OCI-LY3 (cell line): ENCODE measurements around the gene SNX4.

Source experiments
- H2AFZ ChIP-seq: fragments of 200-600, 300-600 bp; shearing (Covaris generic); 2 replicates; pipeline ENCODE4 v1.6.0; 2014; ENCODE audit warnings: antibody characterized with exemption, low read depth, low read length
- H3K27ac ChIP-seq: fragments of 200-600, 300-600 bp; sonication (generic); 2 replicates; pipeline ENCODE4 v1.5.1; 2014; ENCODE audit warnings: mild to moderate bottlenecking, low read length, moderate library complexity, mixed read lengths
- H3K27me3 ChIP-seq: fragments of 200-600, 300-600 bp; sonication (generic); 2 replicates; pipeline ENCODE4 v1.6.1; 2014; ENCODE audit warnings: low read depth, low read length, mixed read lengths
- H3K36me3 ChIP-seq: fragments of 200-600, 300-600 bp; sonication (generic); replicated peaks from 2 replicates; pipeline ENCODE3; 2014; ENCODE audit warnings: low read depth, low read length, mixed read lengths
- H3K4me1 ChIP-seq: fragments of 300-600, 200-600 bp; sonication (generic); 2 replicates; pipeline ENCODE4 v1.6.1; 2014; ENCODE audit warnings: low read length, mixed read lengths
- H3K4me2 ChIP-seq: fragments of 200-600, 300-600 bp; sonication (generic); 2 replicates; pipeline ENCODE4 v1.6.1; 2014; ENCODE audit warnings: low read length, mixed read lengths
- H3K4me3 ChIP-seq: fragments of 300-600, 200-600 bp; sonication (generic); 2 replicates; pipeline ENCODE4 v1.5.1; 2014; ENCODE audit warnings: antibody characterized with exemption, mild to moderate bottlenecking, low read length, moderate library complexity
- H3K79me2 ChIP-seq: fragments of 300-600, 200-600 bp; shearing (Covaris generic); 2 replicates; pipeline ENCODE4 v1.6.1; 2014; ENCODE audit warnings: mild to moderate bottlenecking, low read length, mixed read lengths
- H3K9ac ChIP-seq: fragments of 300-600, 200-600 bp; shearing (Covaris generic); 2 replicates; pipeline ENCODE4 v1.6.0; 2014; ENCODE audit warnings: mild to moderate bottlenecking, low read length, moderate library complexity
- H3K9me3 ChIP-seq: fragments of 200-600, 300-600 bp; shearing (Covaris generic); 2 replicates; pipeline ENCODE4 v1.6.1; 2014; ENCODE audit warnings: low read length, mixed read lengths; ENCODE audit not compliant: insufficient read depth
- H4K20me1 ChIP-seq: fragments of 200-600, 300-600 bp; sonication (generic); 2 replicates; pipeline ENCODE4 v1.6.1; 2016; ENCODE audit warnings: low read length, mixed read lengths; ENCODE audit not compliant: insufficient read depth
- EZH2phosphoT487 ChIP-seq: fragments of 200-600 bp; shearing (Covaris generic); IDR thresholded peaks from 2 replicates; pipeline ENCODE4 v1.6.1; 2018; ENCODE audit warnings: antibody characterized with exemption, mixed run types, low read depth
- TF ChIP-seq, protein P1 (sequence below): fragments of 200-600, 300-600 bp; sonication (generic); IDR thresholded peaks from 2 replicates; pipeline ENCODE4 v1.5.1; 2014; ENCODE audit warnings: antibody characterized with exemption, low read length, low read depth

Gene SNX4

DNA sequence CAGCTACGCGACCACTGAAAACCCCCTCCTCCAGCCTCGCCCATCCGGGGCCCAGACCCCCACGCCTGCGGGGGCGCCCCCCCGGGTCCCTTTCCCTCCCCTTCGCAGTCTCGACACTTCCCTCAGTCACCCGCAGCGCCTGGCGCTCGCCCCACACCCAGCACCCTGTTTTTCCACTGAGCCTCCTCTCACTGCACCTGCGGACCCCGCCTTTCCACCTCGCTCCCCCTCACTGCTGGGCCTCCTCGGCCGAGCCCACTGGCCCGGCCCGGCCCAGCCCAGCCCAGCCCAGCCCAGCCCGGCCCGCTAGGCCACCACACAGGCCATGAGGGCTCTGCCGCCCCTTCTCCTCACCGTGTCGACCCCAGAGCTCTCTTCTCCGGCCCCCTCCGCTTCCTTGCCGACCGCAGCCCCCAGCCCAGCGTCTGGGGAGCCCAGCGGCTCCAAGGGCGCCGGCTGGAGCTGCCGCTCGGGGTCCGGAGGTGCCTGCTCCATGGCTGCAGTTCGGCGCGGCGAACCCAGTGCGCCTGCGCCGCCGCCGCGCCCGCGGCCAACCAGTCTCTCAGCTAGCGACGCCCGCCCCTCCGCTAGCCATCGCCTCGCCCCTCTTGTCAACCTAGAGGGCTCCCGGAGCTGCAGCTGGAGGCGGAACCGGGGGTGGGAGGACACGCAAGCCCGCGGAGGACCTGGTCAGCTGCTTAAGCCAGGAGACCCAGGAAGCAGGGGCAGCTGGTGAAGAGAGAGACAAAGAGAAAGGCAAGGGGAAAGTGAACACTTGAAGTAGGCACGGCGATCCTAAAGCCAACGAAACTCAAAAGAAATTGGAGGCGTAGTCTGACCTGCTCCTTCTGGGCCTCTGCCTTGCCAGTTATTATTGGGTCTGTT is at the start of gene SNX4:
TSS of gene SNX4 (minus strand) at position 525 of the 885 bp plus-strand sequence. CDS start at position 495, 30 bp downstream.
- H3K27ac ChIP-seq = peak within 1 kb of the TSS; percentile 40; the same call in 1 of the 2 replicates
- peak within 1 kb of the TSS; percentile 90 for H3K4me3 ChIP-seq
- no peak for TF ChIP-seq EZH2phosphoT487
- TF ChIP-seq, protein P1, sequence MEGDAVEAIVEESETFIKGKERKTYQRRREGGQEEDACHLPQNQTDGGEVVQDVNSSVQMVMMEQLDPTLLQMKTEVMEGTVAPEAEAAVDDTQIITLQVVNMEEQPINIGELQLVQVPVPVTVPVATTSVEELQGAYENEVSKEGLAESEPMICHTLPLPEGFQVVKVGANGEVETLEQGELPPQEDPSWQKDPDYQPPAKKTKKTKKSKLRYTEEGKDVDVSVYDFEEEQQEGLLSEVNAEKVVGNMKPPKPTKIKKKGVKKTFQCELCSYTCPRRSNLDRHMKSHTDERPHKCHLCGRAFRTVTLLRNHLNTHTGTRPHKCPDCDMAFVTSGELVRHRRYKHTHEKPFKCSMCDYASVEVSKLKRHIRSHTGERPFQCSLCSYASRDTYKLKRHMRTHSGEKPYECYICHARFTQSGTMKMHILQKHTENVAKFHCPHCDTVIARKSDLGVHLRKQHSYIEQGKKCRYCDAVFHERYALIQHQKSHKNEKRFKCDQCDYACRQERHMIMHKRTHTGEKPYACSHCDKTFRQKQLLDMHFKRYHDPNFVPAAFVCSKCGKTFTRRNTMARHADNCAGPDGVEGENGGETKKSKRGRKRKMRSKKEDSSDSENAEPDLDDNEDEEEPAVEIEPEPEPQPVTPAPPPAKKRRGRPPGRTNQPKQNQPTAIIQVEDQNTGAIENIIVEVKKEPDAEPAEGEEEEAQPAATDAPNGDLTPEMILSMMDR = peak; percentile 10; the same call in 1 of the 2 replicates

DNA sequence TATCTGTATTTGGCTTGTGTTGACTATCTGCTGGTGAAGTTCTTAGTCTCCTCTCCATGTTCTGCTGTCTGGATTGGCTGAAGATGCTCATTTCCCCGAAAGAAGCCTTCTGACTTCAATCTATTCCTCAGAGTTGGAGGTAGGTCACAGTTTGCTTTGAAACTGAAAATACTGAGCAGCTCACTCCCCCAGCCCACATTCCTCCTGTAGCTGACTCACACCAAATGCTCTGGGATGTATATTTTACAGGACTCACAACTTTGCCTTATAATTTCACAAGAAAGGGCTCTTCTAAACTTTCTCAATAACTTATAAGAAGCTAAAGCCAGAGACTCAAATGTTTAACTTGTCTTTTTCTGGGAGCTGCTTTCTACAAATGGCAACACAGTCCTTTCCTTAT is 36.3 kb upstream of the SNX4 start:
- no peak overlapping the region for H3K9ac ChIP-seq
- H3K36me3 ChIP-seq = peaks cover 14% of the 10 kb centered on the region
- H3K79me2 ChIP-seq = no peaks in the 10 kb centered on the region
- H4K20me1 ChIP-seq = no peaks in the 10 kb centered on the region
- H3K27ac ChIP-seq = no peak overlapping the region
- no peaks in the 10 kb centered on the region for H3K9me3 ChIP-seq
- H3K4me1 ChIP-seq = no peaks in the 10 kb centered on the region
- TF ChIP-seq EZH2phosphoT487 = no peak
- TF ChIP-seq, protein P1 = no peak
- H3K27me3 ChIP-seq = no peaks in the 10 kb centered on the region
- H3K4me2 ChIP-seq = no peak overlapping the region
- H2AFZ ChIP-seq = no peak overlapping the region
- no peak overlapping the region for H3K4me3 ChIP-seq

More for the DNA sequence above, at the start of gene SNX4:
- no peaks in the 10 kb centered on the region for H3K27me3 ChIP-seq
- H3K36me3 ChIP-seq = peaks cover 9% of the 10 kb centered on the region
- H3K9me3 ChIP-seq = no peaks in the 10 kb centered on the region
- peak within 1 kb of the TSS; percentile 91 for H2AFZ ChIP-seq
- H3K4me2 ChIP-seq = peak within 1 kb of the TSS; percentile 92
- peaks cover 35% of the 10 kb centered on the region for H3K4me1 ChIP-seq
- H3K9ac ChIP-seq = peak within 1 kb of the TSS; percentile 89
- H4K20me1 ChIP-seq = no peaks in the 10 kb centered on the region
- peaks cover 46% of the 10 kb centered on the region for H3K79me2 ChIP-seq

DNA sequence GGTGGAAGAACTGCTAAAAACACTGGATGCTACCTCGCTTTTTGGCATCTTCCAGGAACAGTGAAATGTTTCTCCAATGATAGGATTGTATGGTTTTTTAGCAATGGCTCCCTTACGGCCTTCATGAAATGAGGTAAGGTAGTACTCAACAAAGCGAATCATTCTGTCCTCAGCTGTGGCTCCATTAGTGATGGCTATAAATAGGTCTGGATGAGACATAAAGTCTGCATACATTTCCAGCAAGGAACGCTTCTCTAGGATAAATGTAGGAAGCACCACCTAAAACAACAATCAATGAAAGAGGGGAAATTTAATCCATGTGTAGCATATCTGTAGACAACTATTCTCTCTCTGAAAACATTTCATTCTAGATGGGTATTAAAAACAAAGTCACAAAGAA is 32.4 kb upstream of the SNX4 start:
- no peaks in the 10 kb centered on the region for H3K4me1 ChIP-seq
- no peaks in the 10 kb centered on the region for H3K79me2 ChIP-seq
- no peak overlapping the region for H3K27ac ChIP-seq
- H3K27me3 ChIP-seq = no peaks in the 10 kb centered on the region
- no peak overlapping the region for H2AFZ ChIP-seq
- H3K4me2 ChIP-seq = no peak overlapping the region
- peaks cover 12% of the 10 kb centered on the region for H3K36me3 ChIP-seq
- no peaks in the 10 kb centered on the region for H3K9me3 ChIP-seq
- no peak for TF ChIP-seq EZH2phosphoT487
- TF ChIP-seq, protein P1 = no peak
- H4K20me1 ChIP-seq = no peaks in the 10 kb centered on the region
- H3K9ac ChIP-seq = no peak overlapping the region
- H3K4me3 ChIP-seq = no peak overlapping the region

DNA sequence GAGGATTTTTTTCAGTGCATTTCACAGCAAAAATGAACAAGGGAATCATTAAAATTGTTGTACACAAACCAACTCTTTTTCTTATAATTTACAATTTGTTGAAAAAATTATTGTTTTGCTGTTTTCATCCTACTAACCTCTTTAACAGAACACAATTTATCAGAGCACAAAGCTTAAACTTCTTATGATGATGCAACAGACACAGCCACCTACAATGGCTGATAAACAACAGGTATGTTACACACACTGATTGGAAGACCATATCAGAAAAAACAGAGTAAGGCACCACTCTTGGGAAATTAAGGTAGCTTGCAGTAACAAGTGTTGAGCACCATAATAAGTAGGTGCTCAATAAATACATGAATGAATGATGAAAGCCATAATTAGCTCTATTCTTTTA is 8.9 kb upstream of the SNX4 start:
- H3K4me2 ChIP-seq = no peak overlapping the region
- H3K27me3 ChIP-seq = no peaks in the 10 kb centered on the region
- no peak overlapping the region for H2AFZ ChIP-seq
- H3K9ac ChIP-seq = no peak overlapping the region
- no peaks in the 10 kb centered on the region for H3K79me2 ChIP-seq
- peaks cover 18% of the 10 kb centered on the region for H3K36me3 ChIP-seq
- H3K27ac ChIP-seq = no peak overlapping the region
- H3K4me1 ChIP-seq = no peaks in the 10 kb centered on the region
- H3K4me3 ChIP-seq = no peak overlapping the region
- no peak for TF ChIP-seq EZH2phosphoT487
- TF ChIP-seq, protein P1 = no peak
- no peaks in the 10 kb centered on the region for H4K20me1 ChIP-seq
- no peaks in the 10 kb centered on the region for H3K9me3 ChIP-seq
